Endothelial cell of umbilical vein (primary cell): ENCODE data around the gene HSPA6.

Experiments
- EZH2 ChIP-seq: IDR thresholded peaks from 2 replicates; pipeline ENCODE4 v1.6.1; 2012; ENCODE audit warnings: borderline replicate concordance, low read depth, mild to moderate bottlenecking, moderate library complexity, low read length, inconsistent platforms; ENCODE audit not compliant: severe bottlenecking
- JUN ChIP-seq: IDR thresholded peaks from 2 replicates; pipeline ENCODE4 v1.6.1; 2011; ENCODE audit warnings: borderline replicate concordance, low read depth; ENCODE audit not compliant: insufficient read length, insufficient read depth
- MYC ChIP-seq: IDR thresholded peaks from one replicate; pipeline ENCODE4 v1.6.1; 2011; ENCODE audit warnings: mild to moderate bottlenecking, low read depth, low read length

GRCh38 chr1:161482610-161483009, 41.7 kb upstream of the HSPA6 start:
- TF ChIP-seq EZH2 (no peak), JUN (no peak), MYC (no peak)
